Thyroid gland (tissue), 4 donors: ENCODE measurements around the gene HMOX1.

ENCODE experiments used
- CTCF ChIP-seq, 6 experiments: fragments of 200-600 bp in 3 of 6; fragments of 450-650 bp in 3 of 6; sonication (generic) in 3 of 6; IDR thresholded peaks; one replicate each; pipeline ENCODE4 v1.5.1; 2016 to 2019; ENCODE audit warnings: antibody characterized with exemption in 6 of 6, mild to moderate bottlenecking in 2 of 6, inconsistent platforms in 1 of 6, moderate library complexity in 1 of 6
- POLR2A ChIP-seq, 2 donors: fragments of 450-650 bp; IDR thresholded peaks; one replicate each; pipeline ENCODE4 v1.6.1; 2017; ENCODE audit warnings: antibody characterized with exemption in 2 of 2, mild to moderate bottlenecking in 2 of 2, moderate library complexity in 1 of 2

DNA sequence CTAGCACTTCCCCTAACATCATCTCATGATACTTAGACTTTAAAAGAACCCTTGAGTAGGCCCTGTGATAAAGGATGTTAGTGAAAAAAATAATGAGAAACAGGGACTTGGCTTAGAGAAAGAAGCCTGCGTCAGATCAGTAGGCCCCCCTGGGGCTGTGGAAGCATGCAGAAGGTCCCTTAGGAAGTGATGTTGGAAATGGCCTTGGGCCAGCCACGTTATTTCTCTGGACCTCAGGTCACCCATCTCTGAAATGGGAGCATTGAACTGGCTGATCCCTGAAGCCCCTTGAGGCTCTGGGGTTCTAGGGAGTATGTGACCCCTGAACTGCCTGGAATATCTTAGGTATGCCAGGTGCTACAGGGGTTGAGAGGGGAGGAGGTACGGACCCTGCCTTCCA lies 59.2 kb downstream of the HMOX1 start:
- TF ChIP-seq CTCF (IDR thresholded peaks at IDR 0.05) (no peak), POLR2A (IDR thresholded peaks at IDR 0.05) (no peak)
